H1 (cell line): Measurements from ENCODE around the gene PIEZO1. TPM values are rescaled to one million over a fixed set of nuclear protein-coding genes. Genes with fewer than 3 reads are reported as not detected.

Experiments
- CHD2 ChIP-seq: IDR thresholded peaks from 2 replicates; pipeline ENCODE4 v1.6.1; 2012; ENCODE audit warnings: low read length, improper control_type of control experiment
- KDM1A ChIP-seq: fragments of 200-600, 300-600 bp; sonication (generic); IDR thresholded peaks from 2 replicates; pipeline ENCODE4 v1.7.1; 2016; ENCODE audit warnings: mild to moderate bottlenecking, low read length, borderline replicate concordance
- KDM4A ChIP-seq: IDR thresholded peaks from one replicate; pipeline ENCODE4 v1.7.1; 2012; ENCODE audit warnings: low read depth, mild to moderate bottlenecking, moderate library complexity, low read length, inconsistent platforms; ENCODE audit not compliant: severe bottlenecking
- NANOG ChIP-seq: IDR thresholded peaks from 2 replicates; pipeline ENCODE4 v1.6.1; 2011; ENCODE audit warnings: low read length, low read depth, mild to moderate bottlenecking, inconsistent platforms; ENCODE audit not compliant: insufficient read depth, poor library complexity, severe bottlenecking
- polyA plus RNA-seq, 7 experiments: library from polyadenylated mRNA; depleted of rRNA in 3 of 7; stranded (reverse) in 5 of 7; unstranded in 2 of 7; fragments of >200 nt in 5 of 7; fragments of 200-250 nt in 2 of 7; gene quantifications; 1 replicate in 5 of 7; 2 replicates in 1 of 7; 4 replicates in 1 of 7; pipeline versions ENCODE4 v1.2.1 to v1.2.3, GENCODE V29; 2011 to 2013; ENCODE audit warnings: missing spikeins in 2 of 7, mixed read lengths in 2 of 7
- total RNA-seq: library from RNA; stranded (reverse); fragmentation: NEBNext Ultra II Directional; extraction: Animal tissue kit (Norgen Biotek cat#: 25700); gene quantifications from 2 replicates; pipeline ENCODE4 v1.2.1, GENCODE V29; 2021

Gene PIEZO1
- total and polyA plus RNA-seq, 2 of the 8 experiments (the other 6 are each of a cell fraction or from before 2014, with no cell fraction given) = 42.3 to 67.5 TPM

DNA sequence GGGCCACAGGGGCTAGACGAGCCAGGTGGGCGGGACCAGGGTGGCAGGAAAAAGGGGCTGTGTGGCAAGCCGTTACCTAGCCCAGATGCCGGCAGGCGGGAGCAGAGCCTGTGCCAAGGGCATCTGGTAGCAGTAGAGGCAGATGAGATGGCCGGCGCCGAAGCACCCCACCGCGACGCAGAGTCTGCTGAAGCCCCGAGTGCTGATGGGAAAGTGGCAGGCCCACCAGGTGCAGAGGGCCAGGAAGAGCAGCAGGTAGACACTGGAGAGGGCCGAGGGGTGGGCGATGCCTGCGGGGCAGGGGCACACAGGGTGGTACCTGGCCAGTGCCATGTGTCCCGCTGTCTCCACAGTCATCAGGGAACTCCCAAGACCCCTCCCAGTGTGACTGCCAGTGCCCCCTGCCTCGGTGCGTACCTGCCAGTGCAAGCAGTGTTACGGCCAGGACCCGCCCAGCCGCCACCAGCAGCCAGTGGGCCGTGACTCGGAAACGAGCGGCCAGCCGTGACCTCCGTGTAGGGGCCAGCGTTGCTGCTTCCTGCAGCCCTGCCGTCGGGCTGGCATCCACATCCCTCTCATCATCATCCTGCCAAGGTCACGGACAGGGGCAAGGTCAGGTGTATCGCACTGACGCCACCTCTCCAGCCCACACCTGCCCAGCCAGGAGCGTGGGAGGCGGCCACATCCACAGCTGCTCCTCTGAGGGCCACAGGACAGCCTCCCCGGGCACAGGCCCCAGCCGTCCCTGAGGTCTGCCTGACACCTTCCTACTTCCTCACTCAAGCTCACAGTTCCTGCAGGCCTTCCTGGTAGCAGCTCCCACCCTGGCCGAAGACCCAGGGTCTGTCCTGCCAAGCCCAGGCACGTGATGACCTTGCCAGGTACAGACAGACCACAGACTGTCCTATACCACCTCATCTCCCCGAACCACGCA lies 46.6 kb downstream of the PIEZO1 start (continued):
- TF ChIP-seq KDM4A (no peak), KDM1A (no peak), NANOG (no peak), CHD2 (no peak)
